ENCODE results near the gene DOCK8.

DOCK8 gene

DNA sequence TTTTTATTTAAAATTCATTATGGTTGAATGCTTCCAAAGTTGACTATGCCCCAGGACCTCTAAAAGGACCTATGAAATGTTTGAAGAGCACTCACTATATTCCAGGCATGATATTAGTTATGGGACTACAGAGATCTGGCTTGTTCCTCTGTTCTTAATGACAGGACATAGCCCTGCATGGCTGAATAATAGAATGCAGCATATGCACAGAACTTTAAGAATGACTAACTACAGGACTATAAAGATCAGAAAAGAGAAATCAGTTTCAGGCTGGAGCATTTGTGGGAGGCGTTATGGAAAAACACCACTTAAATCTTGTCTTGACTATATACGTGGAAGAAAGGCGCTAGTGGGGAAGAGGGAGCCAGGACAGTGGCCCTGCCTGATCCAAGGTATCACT is 239.2 kb downstream of the DOCK8 start:
- DNase-seq (ENCODE audit: low read depth in 3 of 3, low spot score in 1 of 3) = no peak

DNA sequence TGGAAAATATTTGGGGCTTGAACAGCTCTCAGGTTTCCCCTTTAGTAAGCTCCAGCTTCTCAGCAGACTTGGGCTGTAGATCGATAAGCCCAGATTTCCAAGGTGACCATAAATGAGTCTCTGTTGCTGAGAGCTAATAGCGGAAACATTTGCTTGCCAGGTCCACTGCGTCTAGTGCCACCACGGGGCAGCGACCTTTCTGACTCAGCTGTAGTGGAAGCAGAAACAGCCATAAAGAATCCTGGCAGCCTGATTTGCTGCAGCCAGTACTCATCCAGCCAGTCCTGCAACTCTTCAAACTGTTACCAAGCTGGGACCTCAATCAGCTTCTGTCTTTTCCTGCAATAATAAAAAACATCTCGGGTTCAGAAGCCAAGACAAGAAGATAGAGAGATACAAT is 241.7 kb downstream of the DOCK8 start:
- no peak for DNase-seq (ENCODE audit: low read depth in 3 of 3, low spot score in 1 of 3)

GRCh38 chr9:458590-458989 is 243.9 kb downstream of the DOCK8 start:
- DNase-seq (ENCODE audit: low read depth in 3 of 3, low spot score in 1 of 3) = no peak

GRCh38 chr9:459491-460444 is 245.1 kb downstream of the DOCK8 start:
- no peak for DNase-seq (ENCODE audit: low read depth in 3 of 3, low spot score in 1 of 3)

- no peak for DNase-seq (ENCODE audit: low read depth in 3 of 3, low spot score in 1 of 3)
These were observed 247.5 kb downstream of the DOCK8 start for GRCh38 chr9:462121-462520.

- DNase-seq (ENCODE audit: low read depth in 3 of 3, low spot score in 1 of 3) = no peak
These were observed 247.9 kb downstream of the DOCK8 start for GRCh38 chr9:462606-463005.

GRCh38 chr9:463455-464171 is 248.9 kb downstream of the DOCK8 start:
- no peak for DNase-seq (ENCODE audit: low read depth in 3 of 3, low spot score in 1 of 3)

DNA sequence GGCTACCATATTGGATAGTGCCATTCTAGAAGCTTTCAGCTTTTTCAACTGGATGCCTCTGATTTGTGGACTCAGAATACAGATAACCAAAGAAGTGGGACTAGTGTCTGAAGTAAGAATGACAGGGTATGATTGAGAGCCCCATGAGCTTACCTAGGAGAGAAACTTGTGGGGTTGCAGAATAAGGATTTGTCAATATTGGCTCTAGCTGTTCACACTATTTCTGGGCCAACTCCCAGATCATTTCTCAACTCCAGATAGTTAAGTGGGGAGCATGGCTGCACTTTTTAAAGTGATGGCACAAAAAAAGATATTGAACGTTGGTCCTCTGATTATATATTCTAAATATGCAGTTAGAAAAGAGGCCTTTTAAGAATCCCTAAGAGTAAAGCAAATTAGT is 252.1 kb downstream of the DOCK8 start:
- DNase-seq (ENCODE audit: low read depth in 3 of 3, low spot score in 1 of 3) = no peak

- no peak for DNase-seq (ENCODE audit: low read depth in 3 of 3, low spot score in 1 of 3)
These were observed 254.2 kb downstream of the DOCK8 start for GRCh38 chr9:468766-469426.

- DNase-seq (ENCODE audit: low read depth in 3 of 3, low spot score in 1 of 3) = peak; percentile 70 to 91 (median 77)
These were observed 255.2 kb downstream of the DOCK8 start for GRCh38 chr9:469672-470551.

- peak in 1 of 3 donors; percentile 5 for DNase-seq (ENCODE audit: low read depth in 3 of 3, low spot score in 1 of 3)
These were observed 256.0 kb downstream of the DOCK8 start for GRCh38 chr9:470552-471194.

DNA sequence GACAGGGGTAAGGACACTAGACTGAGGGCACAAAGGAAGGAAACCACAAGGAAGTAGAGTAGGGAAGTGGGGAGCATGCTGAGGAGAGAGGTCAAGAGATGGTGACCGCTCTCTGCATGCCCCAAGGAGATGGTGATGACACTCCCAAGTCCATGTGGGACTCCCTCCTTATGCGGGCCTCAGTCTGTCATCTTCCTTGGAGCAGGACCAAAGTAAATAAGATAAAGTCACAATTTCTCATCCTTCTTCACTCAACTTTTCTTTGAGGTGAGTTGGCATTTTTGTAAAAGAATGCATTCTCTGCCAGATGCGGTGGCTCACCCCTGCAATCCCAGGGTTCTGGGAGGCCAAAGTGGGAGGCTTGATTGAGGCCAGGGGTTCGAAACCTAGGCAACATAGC is 256.7 kb downstream of the DOCK8 start:
- no peak for DNase-seq (ENCODE audit: low read depth in 3 of 3, low spot score in 1 of 3)

DNA sequence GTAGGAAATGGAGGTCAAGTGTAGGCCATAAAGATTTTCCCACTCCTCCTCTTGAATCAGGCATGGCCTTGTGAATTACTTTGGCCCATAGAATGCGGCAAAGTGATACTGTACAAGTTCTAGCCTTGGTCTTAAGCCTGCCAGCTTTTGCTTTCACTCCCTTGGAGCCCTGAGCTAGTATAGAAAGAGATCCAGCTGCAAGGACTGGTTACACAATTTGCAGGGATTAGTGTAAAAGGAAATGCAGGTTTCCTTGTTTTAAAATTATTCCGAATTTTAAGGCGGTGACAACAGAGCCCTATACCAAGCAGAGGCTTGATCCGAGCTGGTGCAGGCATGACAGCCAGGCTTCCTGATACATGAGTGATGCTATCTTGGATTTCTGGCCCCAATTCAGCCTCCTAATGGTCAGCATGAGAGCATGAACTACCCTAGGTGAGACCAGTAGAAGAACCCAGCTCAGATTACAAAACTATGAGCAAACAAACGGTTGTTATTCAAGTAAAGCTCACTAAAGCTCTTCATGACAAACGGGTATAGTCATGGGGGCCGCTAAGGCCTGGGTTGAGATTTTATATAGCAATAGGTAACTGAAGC is 257.9 kb downstream of the DOCK8 start:
- no peak for DNase-seq (ENCODE audit: low read depth in 3 of 3, low spot score in 1 of 3)

DNA sequence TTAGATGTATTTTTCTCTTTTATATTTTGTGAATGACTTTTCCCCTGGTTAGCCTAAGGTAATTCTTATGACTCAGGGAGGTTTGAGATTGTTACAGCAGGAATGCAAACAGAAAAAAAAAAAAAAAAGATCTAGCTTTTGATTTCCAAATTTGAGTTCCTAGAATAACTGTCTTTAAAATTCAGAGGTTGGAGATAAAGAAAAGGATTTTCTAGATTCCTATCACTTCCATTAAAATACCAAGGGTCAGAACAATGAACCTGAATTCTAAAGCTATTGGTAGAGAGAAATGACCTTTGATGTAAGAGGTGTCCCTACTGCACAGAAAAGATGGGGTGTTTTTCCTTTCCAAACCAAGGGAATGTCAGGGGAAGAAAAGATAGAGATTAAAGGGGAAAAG is 262.5 kb downstream of the DOCK8 start:
- DNase-seq (ENCODE audit: low read depth in 3 of 3, low spot score in 1 of 3) = no peak

GRCh38 chr9:479304-479970 is 264.8 kb downstream of the DOCK8 start:
- no peak for DNase-seq (ENCODE audit: low read depth in 3 of 3, low spot score in 1 of 3)

DNA sequence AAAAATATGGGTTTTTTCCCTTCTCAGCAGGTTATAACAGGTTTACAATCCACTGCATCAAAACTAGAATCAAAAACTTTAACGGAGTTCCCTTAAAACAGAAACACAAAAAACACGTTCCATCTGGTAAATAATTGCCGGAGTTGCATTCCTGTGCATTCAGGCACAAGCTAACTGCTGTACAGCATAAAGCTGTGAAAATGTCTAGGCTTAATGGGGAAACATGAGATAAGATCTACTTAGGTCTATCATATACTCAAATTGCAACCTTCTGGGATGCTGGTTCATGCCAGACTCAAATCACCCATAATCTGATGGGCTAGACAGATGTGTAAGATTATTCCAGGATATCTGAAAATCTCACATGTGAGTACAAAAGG is 265.3 kb downstream of the DOCK8 start:
- no peak for DNase-seq (ENCODE audit: low read depth in 3 of 3, low spot score in 1 of 3)

DNA sequence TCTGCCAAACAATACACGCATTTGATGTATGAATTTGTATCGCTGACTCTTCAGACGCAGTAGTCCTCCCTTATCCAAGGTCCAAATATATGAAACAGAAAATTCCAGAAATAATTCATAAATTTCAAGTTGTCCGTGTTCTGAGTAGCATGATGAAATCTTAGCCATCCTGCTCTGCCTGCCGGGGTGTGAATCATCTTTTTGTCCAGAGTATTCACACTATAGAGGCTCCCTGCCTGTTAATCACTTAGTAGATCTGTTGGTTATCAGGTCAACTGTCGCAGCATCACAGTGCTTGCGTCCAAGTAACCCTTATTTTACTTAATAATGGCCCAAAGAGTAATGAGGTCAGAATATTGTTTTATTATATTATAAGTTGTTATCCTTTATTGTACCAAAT is 268.1 kb downstream of the DOCK8 start:
- no peak for DNase-seq (ENCODE audit: low read depth in 3 of 3, low spot score in 1 of 3)

DNA sequence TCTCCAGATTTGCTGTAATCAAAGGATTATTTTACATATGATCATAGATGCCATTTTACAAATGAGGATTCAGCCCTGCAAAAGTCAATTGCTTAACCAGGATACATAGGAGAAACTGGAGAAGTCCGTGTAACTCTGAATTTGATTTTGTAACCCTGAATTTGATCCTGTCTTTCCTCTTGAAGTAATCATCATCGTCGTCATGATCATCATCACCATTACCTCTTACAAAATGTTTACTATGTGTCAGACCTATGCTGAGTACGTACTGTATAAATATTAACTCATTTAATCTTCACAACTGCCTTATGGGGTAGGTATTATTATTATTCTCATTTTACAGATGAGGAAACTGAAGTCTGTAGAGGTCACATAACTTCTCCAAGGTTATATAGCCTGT is 271.5 kb downstream of the DOCK8 start:
- no peak for DNase-seq (ENCODE audit: low read depth in 3 of 3, low spot score in 1 of 3)

DNA sequence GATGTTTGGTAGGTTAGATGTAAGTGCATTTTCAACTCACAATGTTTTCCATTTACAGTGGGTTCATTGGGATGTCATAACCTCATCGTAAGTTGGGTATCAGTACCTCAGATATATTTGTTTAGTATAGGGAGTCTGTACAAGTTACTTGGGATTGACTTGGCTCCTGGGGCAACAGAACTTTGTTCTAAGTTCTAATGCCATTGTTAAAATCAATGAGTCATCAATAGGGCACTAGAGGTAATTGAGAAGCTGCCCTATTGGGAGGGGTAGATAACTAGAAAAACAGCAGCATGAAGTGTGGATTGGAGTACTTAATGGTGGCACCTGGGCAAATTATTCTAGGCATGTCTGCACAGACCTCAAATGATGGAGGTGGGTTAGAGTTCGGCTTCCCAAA is 272.8 kb downstream of the DOCK8 start:
- DNase-seq (ENCODE audit: low read depth in 3 of 3, low spot score in 1 of 3) = no peak

Data from stimulated activated CD4-positive, alpha-beta T cell treated with anti-CD3 and anti-CD28 coated beads, TNF-alpha, amount 100 ng/mL, for 1 hour (primary cell).